Duodenal mucosa (tissue), 2 donors: ENCODE results near the gene SEMA6B.
A peak's percentile ranks its signal among the peaks of the same experiment; 100 is the strongest.

Source experiments
- H3K27ac ChIP-seq: one replicate; pipeline ENCODE4 v1.7.0; 2013; ENCODE audit warnings: low read depth, low read length
- H3K27me3 ChIP-seq, 2 donors: one replicate each; pipeline ENCODE4 v1.7.0; 2013; ENCODE audit warnings: low read length in 2 of 2, control low read depth in 1 of 2; ENCODE audit not compliant: insufficient read depth in 2 of 2, control insufficient read depth in 1 of 2
- H3K36me3 ChIP-seq, 2 donors: one replicate each; pipeline ENCODE4 v1.7.0; 2013; ENCODE audit warnings: low read length in 2 of 2, control low read depth in 1 of 2; ENCODE audit not compliant: insufficient read depth in 2 of 2, control insufficient read depth in 1 of 2
- H3K4me1 ChIP-seq, 2 donors: one replicate each; pipeline ENCODE4 v1.7.0; 2013; ENCODE audit warnings: low read length in 2 of 2, control low read depth in 1 of 2; ENCODE audit not compliant: insufficient read depth in 2 of 2, control insufficient read depth in 1 of 2
- H3K4me3 ChIP-seq, 2 donors: one replicate each; pipeline ENCODE4 v1.7.0; 2013; ENCODE audit warnings: low read length in 2 of 2, low read depth in 1 of 2
- H3K9ac ChIP-seq, 2 donors: one replicate each; pipeline ENCODE4 v1.7.0; 2013; ENCODE audit warnings: low read length in 2 of 2, low read depth in 1 of 2
- H3K9me3 ChIP-seq, 2 donors: one replicate each; pipeline ENCODE4 v1.7.0; 2013; ENCODE audit warnings: low read length in 2 of 2, control low read depth in 1 of 2; ENCODE audit not compliant: control insufficient read depth in 1 of 2

The SEMA6B gene

GRCh38 chr19:4588291-4588761 lies 28.8 kb upstream of the SEMA6B start:
- Histone ChIP-seq H3K9ac (no peak overlapping the region), H3K27me3 (peaks cover 27 to 47% of the 10 kb centered on the region in 2 donors), H3K4me1 (peaks cover 0 to 4% of the 10 kb centered on the region in 2 donors), H3K4me3 (no peak overlapping the region), H3K36me3 (no peaks in the 10 kb centered on the region), H3K27ac (no peak overlapping the region), H3K9me3 (no peaks in the 10 kb centered on the region)

GRCh38 chr19:4587527-4587926 lies 28.0 kb upstream of the SEMA6B start:
- no peak overlapping the region for H3K9ac ChIP-seq
- peaks cover 34 to 48% of the 10 kb centered on the region in 2 donors for H3K27me3 ChIP-seq
- H3K36me3 ChIP-seq, result no peaks in the 10 kb centered on the region
- no peaks in the 10 kb centered on the region for H3K9me3 ChIP-seq
- peaks cover 0 to 4% of the 10 kb centered on the region in 2 donors for H3K4me1 ChIP-seq
- H3K4me3 ChIP-seq, result no peak overlapping the region
- H3K27ac ChIP-seq, result no peak overlapping the region

- no peaks in the 10 kb centered on the region for H3K36me3 ChIP-seq
- peaks cover 0 to 4% of the 10 kb centered on the region in 2 donors for H3K4me1 ChIP-seq
- no peak overlapping the region for H3K9ac ChIP-seq
- H3K4me3 ChIP-seq, result no peak overlapping the region
- peaks cover 43 to 53% of the 10 kb centered on the region in 2 donors for H3K27me3 ChIP-seq
- no peaks in the 10 kb centered on the region for H3K9me3 ChIP-seq
- H3K27ac ChIP-seq, result no peak overlapping the region
Measured at GRCh38 chr19:4586691-4587090, 27.2 kb upstream of the SEMA6B start.

- Histone ChIP-seq H3K27me3 (peaks cover 43 to 54% of the 10 kb centered on the region in 2 donors), H3K4me3 (no peak overlapping the region), H3K9me3 (no peaks in the 10 kb centered on the region), H3K27ac (no peak overlapping the region), H3K4me1 (peaks cover 0 to 4% of the 10 kb centered on the region in 2 donors), H3K9ac (no peak overlapping the region), H3K36me3 (no peaks in the 10 kb centered on the region)
Measured at GRCh38 chr19:4586245-4586644, 26.8 kb upstream of the SEMA6B start.

- Histone ChIP-seq H3K36me3 (no peaks in the 10 kb centered on the region), H3K27me3 (peaks cover 43 to 54% of the 10 kb centered on the region in 2 donors), H3K4me3 (no peak overlapping the region), H3K9ac (no peak overlapping the region), H3K27ac (no peak overlapping the region), H3K4me1 (peaks cover 0 to 4% of the 10 kb centered on the region in 2 donors), H3K9me3 (no peaks in the 10 kb centered on the region)
Measured at GRCh38 chr19:4585556-4585955, 26.1 kb upstream of the SEMA6B start.

GRCh38 chr19:4584670-4585460 lies 25.4 kb upstream of the SEMA6B start:
- Histone ChIP-seq H3K4me3 (peak overlapping the region; percentile 22 to 36), H3K27me3 (peaks cover 47 to 59% of the 10 kb centered on the region in 2 donors), H3K9ac (no peak overlapping the region), H3K27ac (no peak overlapping the region), H3K4me1 (peaks cover 0 to 4% of the 10 kb centered on the region in 2 donors), H3K9me3 (no peaks in the 10 kb centered on the region), H3K36me3 (no peaks in the 10 kb centered on the region)

GRCh38 chr19:4583961-4584669 lies 24.6 kb upstream of the SEMA6B start:
- Histone ChIP-seq H3K27me3 (peaks cover 54 to 62% of the 10 kb centered on the region in 2 donors), H3K27ac (no peak overlapping the region), H3K4me3 (peak overlapping the region; percentile 22 to 36), H3K9me3 (no peaks in the 10 kb centered on the region), H3K4me1 (peaks cover 0 to 4% of the 10 kb centered on the region in 2 donors), H3K36me3 (no peaks in the 10 kb centered on the region), H3K9ac (no peak overlapping the region)

- H3K4me3 ChIP-seq, result no peak overlapping the region
- H3K27me3 ChIP-seq, result peaks cover 63 to 69% of the 10 kb centered on the region in 2 donors
- peaks cover 0 to 4% of the 10 kb centered on the region in 2 donors for H3K4me1 ChIP-seq
- H3K9ac ChIP-seq, result no peak overlapping the region
- no peaks in the 10 kb centered on the region for H3K36me3 ChIP-seq
- H3K9me3 ChIP-seq, result no peaks in the 10 kb centered on the region
- H3K27ac ChIP-seq, result no peak overlapping the region
Measured at GRCh38 chr19:4582980-4583842, 23.7 kb upstream of the SEMA6B start.

- H3K9ac ChIP-seq, result no peak overlapping the region
- no peak overlapping the region for H3K4me3 ChIP-seq
- no peak overlapping the region for H3K27ac ChIP-seq
- H3K9me3 ChIP-seq, result no peaks in the 10 kb centered on the region
- no peaks in the 10 kb centered on the region for H3K36me3 ChIP-seq
- peaks cover 67% of the 10 kb centered on the region in 2 donors for H3K27me3 ChIP-seq
- H3K4me1 ChIP-seq, result peaks cover 0 to 4% of the 10 kb centered on the region in 2 donors
Measured at GRCh38 chr19:4581666-4582553, 22.4 kb upstream of the SEMA6B start.
